ENCODE measurements around the gene EMILIN1. TPM values are rescaled to one million over a fixed set of nuclear protein-coding genes. Genes with fewer than 3 reads are reported as not detected.

Gene EMILIN1
- total and polyA plus RNA-seq, 2 donors (not counting 1 experiment from before 2014, with no cell fraction given) = 46.8 to 187 TPM

- Histone ChIP-seq H3K9ac (ENCODE audit: insufficient read depth, low read length) (peak overlapping the region; percentile 57), H3K4me3 (replicated peaks in 1 of 4; ENCODE audit: control extremely low read depth in 1 of 4, insufficient read depth in 1 of 4, low read depth in 3 of 4, low read length in 4 of 4) (peak overlapping the region; percentile 12 to 54 (median 44)), H3K79me2 (ENCODE audit: control insufficient read depth, insufficient read depth, low read length) (peaks cover 7% of the 10 kb centered on the region), H2AFZ (ENCODE audit: low read length) (no peak overlapping the region), H3K9me3 (ENCODE audit: control insufficient read depth, insufficient read depth, low read depth, low read length) (no peaks in the 10 kb centered on the region), H3K27ac (ENCODE audit: insufficient read depth, low read length) (peak overlapping the region; percentile 52), H3K4me1 (ENCODE audit: control insufficient read depth, extremely low read depth, insufficient read depth, low read length) (peaks cover 6% of the 10 kb centered on the region), H3K36me3 (ENCODE audit: control insufficient read depth, insufficient read depth, low read length) (peaks cover 15% of the 10 kb centered on the region), H4K20me1 (ENCODE audit: control insufficient read depth, extremely low read depth, insufficient read depth, low read length) (no peaks in the 10 kb centered on the region), H3K27me3 (ENCODE audit: control insufficient read depth, insufficient read depth, low read length) (no peaks in the 10 kb centered on the region), H3K4me2 (ENCODE audit: extremely low read depth, insufficient read depth, low read length) (peak overlapping the region; percentile 70)
- TF ChIP-seq EZH2 (IDR thresholded peaks at IDR 0.05; ENCODE audit: low read length, missing control alignments) = no peak
- peak; percentile 45 for TF ChIP-seq CTCF (conservative IDR thresholded peaks at IDR 0.05 in 1 of 2, IDR thresholded peaks at IDR 0.05 in 1 of 2; ENCODE audit: low read depth in 1 of 2, low read length in 2 of 2)
- DNase-seq (ENCODE audit: low read depth in 2 of 2) = peak; percentile 70 to 72
Observed at GRCh38 chr2:27085673-27086089, 7.3 kb downstream of the EMILIN1 start.

- H3K36me3 ChIP-seq (ENCODE audit: control insufficient read depth, insufficient read depth, low read length) = peaks cover 13% of the 10 kb centered on the region
- H3K79me2 ChIP-seq (ENCODE audit: control insufficient read depth, insufficient read depth, low read length) = peaks cover 4% of the 10 kb centered on the region
- peak overlapping the region; percentile 52 for H3K27ac ChIP-seq (ENCODE audit: insufficient read depth, low read length)
- peak overlapping the region; percentile 70 for H3K4me2 ChIP-seq (ENCODE audit: extremely low read depth, insufficient read depth, low read length)
- no peaks in the 10 kb centered on the region for H3K9me3 ChIP-seq (ENCODE audit: control insufficient read depth, insufficient read depth, low read depth, low read length)
- H3K4me1 ChIP-seq (ENCODE audit: control insufficient read depth, extremely low read depth, insufficient read depth, low read length) = peaks cover 3% of the 10 kb centered on the region
- H3K27me3 ChIP-seq (ENCODE audit: control insufficient read depth, insufficient read depth, low read length) = no peaks in the 10 kb centered on the region
- DNase-seq (ENCODE audit: low read depth in 2 of 2) = peak; percentile 82 to 88
- H4K20me1 ChIP-seq (ENCODE audit: control insufficient read depth, extremely low read depth, insufficient read depth, low read length) = no peaks in the 10 kb centered on the region
- peak overlapping the region; percentile 16 to 54 (median 44) for H3K4me3 ChIP-seq (replicated peaks in 1 of 4; ENCODE audit: control extremely low read depth in 1 of 4, insufficient read depth in 1 of 4, low read depth in 3 of 4, low read length in 4 of 4)
- TF ChIP-seq EZH2 (IDR thresholded peaks at IDR 0.05; ENCODE audit: low read length, missing control alignments) (no peak), CTCF (conservative IDR thresholded peaks at IDR 0.05 in 1 of 2, IDR thresholded peaks at IDR 0.05 in 1 of 2; ENCODE audit: low read depth in 1 of 2, low read length in 2 of 2) (peak; percentile 45 to 67)
- no peak overlapping the region for H2AFZ ChIP-seq (ENCODE audit: low read length)
- H3K9ac ChIP-seq (ENCODE audit: insufficient read depth, low read length) = peak overlapping the region; percentile 57
Observed at GRCh38 chr2:27086090-27086723, 7.8 kb downstream of the EMILIN1 start.

- no peaks in the 10 kb centered on the region for H3K27me3 ChIP-seq (ENCODE audit: control insufficient read depth, insufficient read depth, low read length)
- peak within 1 kb of the TSS; percentile 52 for H3K27ac ChIP-seq (ENCODE audit: insufficient read depth, low read length)
- peaks cover 3% of the 10 kb centered on the region for H3K79me2 ChIP-seq (ENCODE audit: control insufficient read depth, insufficient read depth, low read length)
- peak within 1 kb of the TSS; percentile 93 for H3K4me2 ChIP-seq (ENCODE audit: extremely low read depth, insufficient read depth, low read length)
- peak within 1 kb of the TSS; percentile 36 to 54 (median 44) for H3K4me3 ChIP-seq (replicated peaks in 1 of 4; ENCODE audit: control extremely low read depth in 1 of 4, insufficient read depth in 1 of 4, low read depth in 3 of 4, low read length in 4 of 4)
- H3K36me3 ChIP-seq (ENCODE audit: control insufficient read depth, insufficient read depth, low read length) = peaks cover 12% of the 10 kb centered on the region
- TF ChIP-seq CTCF (conservative IDR thresholded peaks at IDR 0.05 in 1 of 2, IDR thresholded peaks at IDR 0.05 in 1 of 2; ENCODE audit: low read depth in 1 of 2, low read length in 2 of 2) = no peak
- TF ChIP-seq EZH2 (IDR thresholded peaks at IDR 0.05; ENCODE audit: low read length, missing control alignments) = no peak
- H4K20me1 ChIP-seq (ENCODE audit: control insufficient read depth, extremely low read depth, insufficient read depth, low read length) = no peaks in the 10 kb centered on the region
- DNase-seq (ENCODE audit: low read depth in 2 of 2) = peak in 1 of 2 donors; percentile 19
- peaks cover 3% of the 10 kb centered on the region for H3K4me1 ChIP-seq (ENCODE audit: control insufficient read depth, extremely low read depth, insufficient read depth, low read length)
- peak within 1 kb of the TSS; percentile 12 for H2AFZ ChIP-seq (ENCODE audit: low read length)
- no peaks in the 10 kb centered on the region for H3K9me3 ChIP-seq (ENCODE audit: control insufficient read depth, insufficient read depth, low read depth, low read length)
- peak within 1 kb of the TSS; percentile 57 for H3K9ac ChIP-seq (ENCODE audit: insufficient read depth, low read length)
Observed at GRCh38 chr2:27086724-27087593, 8.5 kb downstream of the EMILIN1 start, which contains the start of gene KHK. KHK (plus strand) TSS chr2:27086772; CDS start chr2:27087260, 488 bp downstream.

Data from fibroblast of lung (primary cell).